ENCODE measurements around the gene ERBIN.
"Not testable (repeated sequence)": the region's sequence is repeated elsewhere in the genome, so short reads cannot be mapped to it uniquely, and the experiment has no call there.

Gene ERBIN

DNA sequence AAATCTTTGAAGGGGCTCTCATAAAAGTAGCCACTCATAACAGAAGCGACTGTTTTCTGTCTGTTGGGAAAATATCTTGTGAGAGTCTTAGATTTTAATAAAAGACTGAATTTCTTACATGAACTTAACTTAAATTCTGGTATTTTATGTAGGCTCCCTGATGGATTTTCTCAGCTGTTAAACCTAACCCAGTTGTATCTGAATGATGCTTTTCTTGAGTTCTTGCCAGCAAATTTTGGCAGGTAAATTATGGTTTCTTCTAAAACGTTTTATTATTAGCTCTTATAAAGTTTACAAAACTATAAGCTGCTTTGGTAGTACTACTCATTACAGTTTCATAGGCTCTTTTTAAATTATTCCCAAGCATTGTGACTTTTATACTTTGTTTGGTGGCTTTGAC is 87.0 kb downstream of the ERBIN start:
- DNase-seq, result no peak

DNA sequence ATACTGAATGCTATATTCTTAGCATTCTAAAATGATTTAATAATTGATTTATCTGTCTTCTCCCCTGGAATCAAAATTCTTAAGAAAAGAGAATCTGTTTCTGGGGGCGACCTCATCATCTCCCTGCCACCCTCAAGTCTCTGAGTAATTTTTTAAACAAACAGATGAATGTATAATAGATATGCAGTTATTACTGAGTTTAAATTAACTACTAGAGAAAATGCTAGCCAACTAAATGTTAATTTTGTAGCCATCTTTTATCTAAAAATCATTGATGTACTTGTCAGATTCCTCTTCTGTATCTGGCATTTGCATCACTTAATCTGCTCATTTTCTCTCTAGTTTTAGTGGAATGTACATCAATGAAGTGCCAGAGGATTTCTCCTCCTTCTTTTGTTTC is 87.5 kb downstream of the ERBIN start:
- no peak for DNase-seq

DNA sequence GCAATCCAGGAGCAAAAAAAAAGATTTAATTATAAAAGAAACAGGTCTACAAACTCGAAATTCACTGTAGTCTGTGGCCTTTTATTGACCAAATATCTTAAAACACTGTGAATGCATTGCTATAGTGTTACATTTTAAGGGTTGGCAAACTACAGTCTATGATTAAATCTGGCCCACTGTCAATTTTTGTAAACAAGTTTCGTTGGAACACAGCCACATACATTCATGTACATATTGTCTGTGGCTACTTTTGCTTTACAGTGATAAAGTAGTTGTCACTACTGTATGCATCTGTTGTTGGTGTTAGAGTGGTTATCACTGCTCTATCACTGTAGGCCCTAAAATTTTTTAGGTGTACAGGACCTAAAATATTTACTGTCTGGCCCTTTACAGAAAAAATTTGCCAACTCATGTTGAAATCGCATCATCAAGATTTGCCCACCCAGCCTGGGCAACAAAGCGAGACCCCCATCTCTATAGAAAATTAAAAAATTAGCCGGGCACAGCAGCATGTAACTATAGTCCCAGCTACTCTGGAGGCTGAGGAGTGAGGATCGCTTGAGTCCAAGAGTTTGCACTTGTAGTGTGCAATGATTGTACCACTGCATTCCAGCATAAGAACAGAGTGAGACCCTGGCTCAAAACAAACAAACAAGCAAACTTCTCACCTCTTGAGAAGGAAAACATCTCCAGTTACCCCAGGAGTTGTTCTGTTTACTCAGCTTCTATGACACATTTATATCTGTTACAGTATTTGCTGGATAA is 89.0 kb downstream of the ERBIN start:
- DNase-seq, result no peak

DNA sequence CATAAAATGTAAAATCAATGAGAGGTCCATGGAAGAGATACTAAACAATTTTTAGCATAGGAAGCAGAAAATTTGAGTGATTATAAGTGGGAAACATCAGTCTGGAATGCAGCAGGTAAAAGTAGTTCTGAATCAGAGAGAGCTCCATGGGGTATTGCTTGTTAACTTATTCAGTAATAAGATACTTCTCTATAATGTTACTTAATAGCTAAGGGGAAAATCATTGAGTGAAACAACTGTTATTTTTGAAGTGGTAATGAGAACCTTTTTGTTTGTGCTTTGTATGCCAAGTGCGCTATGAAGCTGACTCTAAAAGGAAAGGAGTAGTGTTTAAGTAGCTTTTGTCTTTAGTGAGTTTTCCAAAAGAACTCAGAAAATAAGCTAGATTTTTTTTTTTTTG is 95.2 kb downstream of the ERBIN start:
- no peak for DNase-seq

GRCh38 chr5:66039296-66039695 is 112.9 kb downstream of the ERBIN start:
- DNase-seq, result no peak

DNA sequence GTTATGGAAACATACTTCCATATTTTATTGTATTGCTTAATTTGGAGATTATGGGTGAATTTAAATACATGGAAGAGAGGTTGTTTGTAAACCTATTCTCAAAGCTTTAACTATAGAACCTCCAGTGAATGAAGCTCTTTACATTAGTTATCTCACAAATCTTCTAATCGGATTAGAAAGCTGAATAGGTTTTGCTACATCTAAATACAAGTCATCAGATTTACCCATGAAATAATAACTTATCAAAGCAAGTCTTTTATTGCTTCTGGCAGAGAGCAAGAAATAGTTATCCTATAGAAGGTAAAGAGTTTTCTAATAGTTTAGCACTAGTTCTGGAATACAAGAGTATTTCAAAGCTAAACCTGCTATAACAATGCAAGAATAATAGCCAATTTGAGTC is 113.3 kb downstream of the ERBIN start:
- no peak for DNase-seq

GRCh38 chr5:66041627-66042026 is 115.3 kb downstream of the ERBIN start:
- no peak for DNase-seq

GRCh38 chr5:66057239-66057638 is 130.9 kb downstream of the ERBIN start:
- DNase-seq, result no peak

DNA sequence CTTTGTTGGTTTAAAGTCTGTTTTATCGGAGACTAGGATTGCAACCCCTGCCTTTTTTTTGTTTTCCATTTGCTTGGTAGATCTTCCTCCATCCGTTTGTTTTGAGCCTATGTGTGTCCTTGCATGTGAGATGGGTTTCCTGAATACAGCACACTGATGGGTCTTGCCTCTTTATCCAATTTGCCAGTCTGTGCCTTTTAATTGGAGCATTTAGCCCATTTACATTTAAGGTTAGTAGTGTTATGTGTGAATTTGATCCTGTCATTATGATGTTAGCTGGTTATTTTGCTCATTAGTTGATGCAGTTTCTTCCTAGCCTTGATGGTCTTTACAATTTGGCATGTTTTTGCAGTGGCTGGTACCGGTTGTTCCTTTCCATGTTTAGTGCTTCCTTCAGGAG is 134.9 kb downstream of the ERBIN start:
- not testable (repeated sequence) for DNase-seq

DNA sequence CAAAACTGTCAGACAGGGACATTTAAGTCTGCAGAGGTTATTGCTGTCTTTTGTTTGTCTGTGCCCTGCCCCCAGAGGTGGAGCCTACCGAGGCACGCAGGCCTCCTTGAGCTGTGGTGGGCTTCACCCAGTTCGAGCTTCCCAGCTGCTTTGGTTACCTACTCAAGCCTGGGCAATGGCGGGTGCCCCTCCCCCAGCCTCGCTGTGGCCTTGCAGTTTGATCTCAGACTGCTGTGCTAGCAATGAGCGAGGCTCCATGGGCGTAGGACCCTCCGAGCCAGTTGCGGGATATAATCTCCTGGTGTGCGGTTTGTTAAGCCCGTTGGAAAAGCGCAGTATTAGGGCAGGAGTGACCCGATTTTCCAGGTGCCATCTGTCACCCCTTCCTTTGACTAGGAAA is 136.7 kb downstream of the ERBIN start:
- DNase-seq, result not testable (repeated sequence)

DNA sequence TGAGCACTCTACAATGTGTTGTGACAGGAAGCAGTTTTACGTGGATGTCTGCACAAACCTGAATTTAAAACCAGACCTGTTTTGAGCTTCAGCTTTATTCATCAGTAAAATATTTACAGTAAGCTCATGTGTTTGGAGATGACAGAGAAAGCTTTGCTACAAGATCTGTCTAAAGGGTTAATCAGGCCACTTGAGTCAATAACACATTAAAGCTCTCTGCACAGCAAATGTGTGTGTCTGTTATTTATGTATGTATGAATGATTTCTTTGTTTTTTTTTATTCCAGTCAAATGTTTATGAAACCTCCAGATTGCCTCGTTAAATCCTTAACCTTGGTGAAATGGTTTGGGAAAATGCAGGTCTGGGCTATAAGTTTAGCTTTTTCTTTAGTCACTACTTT is 140.5 kb downstream of the ERBIN start:
- DNase-seq, result no peak

GRCh38 chr5:66072031-66072430 is 145.7 kb downstream of the ERBIN start:
- no peak for DNase-seq

GRCh38 chr5:66074901-66075300 is 148.5 kb downstream of the ERBIN start:
- DNase-seq, result no peak

GRCh38 chr5:66080664-66081063 is 154.3 kb downstream of the ERBIN start:
- DNase-seq, result no peak

- DNase-seq, result no peak
These were observed 163.0 kb downstream of the ERBIN start for GRCh38 chr5:66089384-66089783.

- DNase-seq, result no peak
These were observed 174.5 kb downstream of the ERBIN start for GRCh38 chr5:66100851-66101250.

DNA sequence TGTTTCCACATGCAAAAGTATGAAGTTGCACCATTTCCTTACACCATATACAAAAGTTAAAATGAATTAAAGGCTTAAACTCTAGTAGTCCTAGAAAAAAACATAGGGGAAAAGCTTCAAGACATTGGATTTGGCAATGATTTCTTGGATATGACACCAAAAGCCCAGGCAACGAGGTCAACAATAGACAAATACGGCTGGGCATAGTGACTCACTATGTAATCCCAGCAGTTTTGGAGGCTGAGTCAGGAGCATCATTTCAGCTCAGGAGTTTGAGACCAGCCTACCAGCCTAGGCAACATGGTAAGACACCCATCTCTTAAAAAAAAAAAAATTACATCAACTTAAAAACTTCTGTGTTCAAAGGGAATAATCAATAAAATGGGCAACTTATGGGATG is 186.8 kb downstream of the ERBIN start:
- no peak for DNase-seq

DNA sequence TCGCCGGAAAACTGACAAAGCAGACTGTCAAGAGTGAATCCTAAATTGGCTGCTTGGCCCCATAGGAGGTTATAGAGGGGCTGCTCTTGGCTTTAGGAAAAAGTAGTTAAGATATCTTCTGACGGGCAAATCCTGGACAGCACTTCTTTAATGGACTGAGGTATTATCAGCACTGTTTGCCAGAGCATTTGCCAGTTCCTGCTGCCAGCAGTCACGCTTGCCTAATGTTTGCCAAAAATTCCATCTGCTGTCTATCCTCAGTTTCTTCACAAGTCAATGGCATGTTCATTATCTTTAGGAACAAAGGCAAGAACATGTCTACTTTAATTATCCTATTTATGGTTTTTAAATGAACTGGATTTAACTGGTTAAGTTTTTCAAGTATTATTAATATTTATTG is 191.9 kb downstream of the ERBIN start:
- DNase-seq, result no peak

GRCh38 chr5:66122379-66123034 is 196.1 kb downstream of the ERBIN start:
- DNase-seq, result no peak

- DNase-seq, result no peak
These were observed 202.8 kb downstream of the ERBIN start for GRCh38 chr5:66129144-66129543.

DNA sequence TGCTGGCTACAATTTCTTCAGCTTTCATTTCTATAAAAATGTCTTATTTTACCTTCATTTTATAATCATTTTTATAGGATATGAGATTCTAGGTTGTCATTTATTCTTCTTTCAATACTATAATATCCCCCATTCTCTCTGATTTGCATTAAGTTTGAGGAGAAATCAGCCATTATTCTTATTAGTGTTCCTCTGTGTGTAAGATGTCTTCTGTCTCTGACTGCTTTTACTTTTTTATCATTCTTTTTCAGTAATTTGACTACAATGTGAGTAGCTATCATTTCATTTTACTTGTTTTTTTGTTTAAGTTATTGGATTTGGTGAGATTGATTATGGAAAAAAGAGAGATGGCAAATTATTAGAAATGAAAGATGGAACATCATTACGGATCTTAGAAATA is 204.1 kb downstream of the ERBIN start:
- DNase-seq, result no peak
